Measurements from ENCODE around the gene SPATA45. TPM values are rescaled to one million over a fixed set of nuclear protein-coding genes. Genes with fewer than 3 reads are reported as not detected.
A peak's percentile ranks its signal among the peaks of the same experiment; 100 is the strongest.
"Not testable (repeated sequence)": the region's sequence is repeated elsewhere in the genome, so short reads cannot be mapped to it uniquely, and the experiment has no call there.

Gene SPATA45
- total RNA-seq, result not detected

- Mint-ChIP-seq H3K36me3 (ENCODE audit: low read depth) (no peaks in the 10 kb centered on the region), H3K27me3 (no peaks in the 10 kb centered on the region), H3K9me3 (no peaks in the 10 kb centered on the region), H3K27ac (no peak within 1 kb of the TSS), H3K4me3 (no peak within 1 kb of the TSS), H3K4me1 (no peaks in the 10 kb centered on the region)
- no peak for ATAC-seq (replicated peaks)
These were observed at the start of gene SPATA45 for GRCh38 chr1:212847549-212847948. Gene SPATA45, minus strand, starts transcription at chr1:212847649. Its CDS starts 11,500 bp downstream, at chr1:212836149.

- Mint-ChIP-seq H3K4me1 (no peaks in the 10 kb centered on the region), H3K9me3 (no peaks in the 10 kb centered on the region), H3K36me3 (ENCODE audit: low read depth) (peaks cover 96% of the 10 kb centered on the region), H3K27ac (no peak overlapping the region), H3K4me3 (no peak overlapping the region), H3K27me3 (no peaks in the 10 kb centered on the region)
- no peak for ATAC-seq (replicated peaks)
These were observed 44.7 kb upstream of the SPATA45 start for GRCh38 chr1:212892108-212892507.

- H3K9me3 Mint-ChIP-seq, result no peaks in the 10 kb centered on the region
- peaks cover 79% of the 10 kb centered on the region for H3K36me3 Mint-ChIP-seq (ENCODE audit: low read depth)
- H3K4me1 Mint-ChIP-seq, result no peaks in the 10 kb centered on the region
- H3K27ac Mint-ChIP-seq, result no peak overlapping the region
- H3K4me3 Mint-ChIP-seq, result no peak overlapping the region
- no peak for ATAC-seq (replicated peaks)
- H3K27me3 Mint-ChIP-seq, result no peaks in the 10 kb centered on the region
These were observed 37.1 kb upstream of the SPATA45 start for GRCh38 chr1:212884592-212884991.

DNA sequence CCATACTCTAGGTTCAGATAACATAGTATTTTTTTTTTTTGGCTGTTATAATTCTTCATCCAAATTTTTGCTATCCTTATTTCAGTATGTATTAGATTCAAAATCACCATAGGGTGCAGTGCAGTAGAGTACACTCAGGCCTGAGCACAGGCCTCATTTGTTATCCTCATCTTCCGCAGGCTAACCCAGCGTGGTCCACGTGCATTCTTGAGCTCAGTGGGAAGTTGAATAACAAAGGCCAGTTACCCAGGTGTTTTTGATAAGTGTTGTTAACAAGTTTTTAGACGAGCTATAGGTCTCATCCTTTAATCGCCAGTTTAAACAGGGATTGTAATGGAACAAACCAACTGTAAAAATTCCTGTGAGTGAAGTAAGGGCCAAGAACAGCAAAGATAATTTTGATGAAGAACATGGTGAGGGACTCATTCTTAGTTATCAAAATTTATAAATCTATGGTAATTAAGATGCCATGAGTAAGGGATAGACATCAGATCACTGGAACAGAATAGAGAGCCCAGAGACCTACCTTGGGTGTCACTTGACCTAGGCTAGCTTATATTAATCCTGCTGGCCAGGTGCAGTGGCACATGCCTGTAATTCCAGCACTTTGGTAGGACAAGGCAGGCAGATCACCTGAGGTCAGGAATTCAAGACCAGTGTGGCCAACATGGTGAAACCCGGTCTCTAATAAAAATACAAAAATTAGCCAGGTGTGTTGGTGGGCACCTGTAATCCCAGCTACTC, 32.7 kb upstream of the SPATA45 start:
- Mint-ChIP-seq H3K4me3 (no peak overlapping the region), H3K4me1 (no peaks in the 10 kb centered on the region), H3K27me3 (no peaks in the 10 kb centered on the region), H3K9me3 (no peaks in the 10 kb centered on the region), H3K27ac (no peak overlapping the region), H3K36me3 (ENCODE audit: low read depth) (peaks cover 63% of the 10 kb centered on the region)
- ATAC-seq (replicated peaks), result no peak

- H3K36me3 Mint-ChIP-seq (ENCODE audit: low read depth), result peaks cover 63% of the 10 kb centered on the region
- no peaks in the 10 kb centered on the region for H3K27me3 Mint-ChIP-seq
- H3K4me1 Mint-ChIP-seq, result no peaks in the 10 kb centered on the region
- H3K27ac Mint-ChIP-seq, result no peak overlapping the region
- H3K9me3 Mint-ChIP-seq, result no peaks in the 10 kb centered on the region
- no peak for ATAC-seq (replicated peaks)
- no peak overlapping the region for H3K4me3 Mint-ChIP-seq
These were observed 31.0 kb upstream of the SPATA45 start for GRCh38 chr1:212878418-212878817.

- no peaks in the 10 kb centered on the region for H3K9me3 Mint-ChIP-seq
- H3K4me1 Mint-ChIP-seq, result no peaks in the 10 kb centered on the region
- H3K27me3 Mint-ChIP-seq, result no peaks in the 10 kb centered on the region
- H3K36me3 Mint-ChIP-seq (ENCODE audit: low read depth), result peaks cover 93% of the 10 kb centered on the region
- H3K4me3 Mint-ChIP-seq, result no peak overlapping the region
- H3K27ac Mint-ChIP-seq, result no peak overlapping the region
- no peak for ATAC-seq (replicated peaks)
These were observed 26.1 kb upstream of the SPATA45 start for GRCh38 chr1:212873518-212873917.

DNA sequence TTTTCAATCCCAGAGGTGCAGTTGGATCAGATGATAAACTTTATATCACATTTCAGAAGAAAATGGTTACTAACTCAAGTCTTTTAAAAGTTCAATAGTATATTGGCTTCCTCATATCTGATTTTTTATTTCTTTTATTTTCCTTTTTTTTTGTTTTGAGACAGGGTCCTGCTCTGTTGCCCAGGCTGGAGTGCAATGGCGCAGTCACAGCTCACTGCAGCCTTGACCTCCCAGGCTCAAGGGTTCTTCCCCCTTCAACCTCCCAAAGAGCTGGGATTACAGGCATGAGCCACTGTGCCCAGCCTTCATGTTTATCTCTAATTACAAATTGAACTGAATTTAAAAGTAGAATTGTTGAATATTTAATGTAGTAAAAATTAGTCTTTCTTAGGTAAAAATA, 24.5 kb upstream of the SPATA45 start:
- no peak for ATAC-seq (replicated peaks)
- no peaks in the 10 kb centered on the region for H3K27me3 Mint-ChIP-seq
- H3K36me3 Mint-ChIP-seq (ENCODE audit: low read depth), result peaks cover 86% of the 10 kb centered on the region
- no peaks in the 10 kb centered on the region for H3K4me1 Mint-ChIP-seq
- peak overlapping the region; percentile 36 for H3K27ac Mint-ChIP-seq
- H3K9me3 Mint-ChIP-seq, result no peaks in the 10 kb centered on the region
- no peak overlapping the region for H3K4me3 Mint-ChIP-seq

GRCh38 chr1:212867192-212867591, 19.7 kb upstream of the SPATA45 start:
- Mint-ChIP-seq H3K4me3 (no peak overlapping the region), H3K4me1 (peaks cover 5% of the 10 kb centered on the region), H3K9me3 (no peaks in the 10 kb centered on the region), H3K27me3 (no peaks in the 10 kb centered on the region), H3K36me3 (ENCODE audit: low read depth) (peaks cover 81% of the 10 kb centered on the region), H3K27ac (no peak overlapping the region)
- ATAC-seq (replicated peaks), result no peak

- ATAC-seq (replicated peaks), result no peak
- Mint-ChIP-seq H3K9me3 (no peaks in the 10 kb centered on the region), H3K27ac (no peak overlapping the region), H3K36me3 (ENCODE audit: low read depth) (peaks cover 52% of the 10 kb centered on the region), H3K4me3 (no peak overlapping the region), H3K27me3 (no peaks in the 10 kb centered on the region), H3K4me1 (peaks cover 6% of the 10 kb centered on the region)
These were observed 16.8 kb upstream of the SPATA45 start for GRCh38 chr1:212864201-212864600.

DNA sequence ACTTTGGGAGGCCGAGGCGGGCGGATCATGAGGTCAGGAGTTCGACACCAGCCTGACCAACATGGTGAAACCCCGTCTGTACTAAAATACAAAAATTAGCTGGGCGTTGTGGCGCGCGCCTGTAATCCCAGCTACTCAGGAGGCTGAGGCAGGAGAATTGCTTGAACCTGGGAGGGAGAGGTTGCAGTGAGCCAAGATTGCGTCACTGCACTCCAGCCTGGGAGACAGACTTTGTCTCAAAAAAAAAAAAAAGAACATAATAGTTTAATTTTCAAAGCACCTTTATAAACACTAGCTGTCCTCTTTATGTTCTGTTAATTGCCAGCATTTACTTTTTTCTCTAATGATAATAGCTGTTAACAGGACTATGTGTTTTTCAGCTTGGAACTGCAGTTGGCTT, 15.9 kb upstream of the SPATA45 start:
- H3K9me3 Mint-ChIP-seq; H3K4me3 Mint-ChIP-seq; H3K27me3 Mint-ChIP-seq; H3K4me1 Mint-ChIP-seq; H3K27ac Mint-ChIP-seq; ATAC-seq (replicated peaks): not testable (repeated sequence)
- peaks cover 52% of the 10 kb centered on the region for H3K36me3 Mint-ChIP-seq (ENCODE audit: low read depth)

- Mint-ChIP-seq H3K4me3 (no peak overlapping the region), H3K27ac (no peak overlapping the region), H3K36me3 (ENCODE audit: low read depth) (peaks cover 56% of the 10 kb centered on the region), H3K9me3 (no peaks in the 10 kb centered on the region), H3K27me3 (no peaks in the 10 kb centered on the region), H3K4me1 (peaks cover 9% of the 10 kb centered on the region)
- no peak for ATAC-seq (replicated peaks)
These were observed 14.8 kb upstream of the SPATA45 start for GRCh38 chr1:212862111-212862690.

GRCh38 chr1:212860713-212861581, 13.5 kb upstream of the SPATA45 start:
- Mint-ChIP-seq H3K4me1 (peaks cover 9% of the 10 kb centered on the region), H3K27ac (no peak overlapping the region), H3K9me3 (no peaks in the 10 kb centered on the region), H3K4me3 (no peak overlapping the region), H3K36me3 (ENCODE audit: low read depth) (peaks cover 44% of the 10 kb centered on the region), H3K27me3 (no peaks in the 10 kb centered on the region)
- no peak for ATAC-seq (replicated peaks)

DNA sequence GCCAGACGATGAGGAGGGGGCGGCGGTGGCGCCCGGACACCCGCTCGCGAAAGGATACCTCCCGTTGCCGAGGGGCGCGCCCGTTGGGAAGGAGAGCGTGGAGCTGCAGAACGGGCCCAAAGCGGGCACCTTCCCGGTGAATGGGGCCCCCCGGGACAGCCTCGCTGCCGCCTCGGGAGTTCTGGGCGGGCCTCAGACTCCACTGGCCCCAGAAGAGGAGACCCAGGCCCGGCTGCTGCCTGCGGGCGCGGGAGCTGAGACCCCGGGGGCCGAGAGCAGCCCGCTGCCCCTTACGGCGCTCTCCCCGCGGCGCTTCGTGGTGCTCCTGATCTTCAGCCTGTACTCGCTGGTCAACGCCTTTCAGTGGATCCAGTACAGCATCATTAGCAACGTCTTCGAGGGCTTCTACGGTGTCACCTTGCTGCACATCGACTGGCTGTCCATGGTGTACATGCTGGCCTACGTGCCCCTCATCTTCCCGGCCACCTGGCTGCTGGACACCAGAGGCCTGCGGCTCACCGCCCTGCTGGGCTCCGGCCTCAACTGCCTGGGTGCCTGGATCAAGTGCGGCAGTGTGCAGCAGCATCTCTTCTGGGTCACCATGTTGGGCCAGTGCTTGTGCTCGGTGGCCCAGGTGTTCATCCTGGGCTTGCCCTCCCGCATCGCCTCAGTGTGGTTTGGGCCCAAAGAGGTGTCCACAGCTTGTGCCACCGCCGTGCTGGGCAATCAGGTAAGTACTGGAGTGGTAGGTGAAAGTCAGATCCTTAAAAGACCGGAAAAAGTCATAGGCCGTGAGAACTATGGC, 11.2 kb upstream of the SPATA45 start:
- H3K4me1 Mint-ChIP-seq, result peaks cover 11% of the 10 kb centered on the region
- H3K9me3 Mint-ChIP-seq, result no peaks in the 10 kb centered on the region
- H3K27me3 Mint-ChIP-seq, result no peaks in the 10 kb centered on the region
- H3K4me3 Mint-ChIP-seq, result no peak overlapping the region
- peak; percentile 27 for ATAC-seq (replicated peaks)
- H3K36me3 Mint-ChIP-seq (ENCODE audit: low read depth), result peaks cover 25% of the 10 kb centered on the region
- peak overlapping the region; percentile 94 for H3K27ac Mint-ChIP-seq

- no peak within 1 kb of the TSS for H3K4me3 Mint-ChIP-seq
- no peaks in the 10 kb centered on the region for H3K27me3 Mint-ChIP-seq
- no peaks in the 10 kb centered on the region for H3K9me3 Mint-ChIP-seq
- H3K4me1 Mint-ChIP-seq, result peaks cover 11% of the 10 kb centered on the region
- peaks cover 20% of the 10 kb centered on the region for H3K36me3 Mint-ChIP-seq (ENCODE audit: low read depth)
- peak within 1 kb of the TSS; percentile 94 for H3K27ac Mint-ChIP-seq
- ATAC-seq (replicated peaks), result peak; percentile 99
These were observed 10.6 kb upstream of the SPATA45 start, which contains the start of gene FLVCR1 for GRCh38 chr1:212857992-212858460. Gene FLVCR1, plus strand, starts transcription at chr1:212858275. Its CDS starts 178 bp downstream, at chr1:212858453.

Data from activated T-helper 17 cell treated with anti-CD3 and anti-CD28 coated beads, Interleukin-2, amount 50 U/mL, for 72 hours (primary cell).